ENCODE results near the gene ITPRID2.

GRCh38 chr2:181916726-181917718 lies 25.5 kb downstream of the ITPRID2 start:
- TF ChIP-seq ZNF24 (IDR thresholded peaks at IDR 0.05) (no peak), CTCF (IDR thresholded peaks at IDR 0.05 in 2 of 3, conservative IDR thresholded peaks at IDR 0.05 in 1 of 3; ENCODE audit: control insufficient read depth in 2 of 3, extremely low read depth in 1 of 3, insufficient read depth in 1 of 3, low read depth in 3 of 3, low read length in 3 of 3) (no peak), TCF12 (IDR thresholded peaks at IDR 0.05; ENCODE audit: low read depth, low read length) (no peak), BCLAF1 (IDR thresholded peaks at IDR 0.05) (no peak), CBX3 (IDR thresholded peaks at IDR 0.05; ENCODE audit: borderline replicate concordance, low read depth) (no peak), POLR2A (IDR thresholded peaks at IDR 0.05; ENCODE audit: low read depth, low read length) (no peak), ATF2 (IDR thresholded peaks at IDR 0.05; ENCODE audit: low read length) (no peak), MLLT1 (IDR thresholded peaks at IDR 0.05) (no peak), MYC (IDR thresholded peaks at IDR 0.05; ENCODE audit: insufficient read depth, insufficient read length, insufficient replicate concordance, low read length, severe bottlenecking) (no peak), SMAD1 (IDR thresholded peaks at IDR 0.05; ENCODE audit: low read depth, partially characterized antibody) (no peak), EZH2 (IDR thresholded peaks at IDR 0.05; ENCODE audit: borderline replicate concordance, control insufficient read depth, low read depth, low read length) (no peak), ATF3 (IDR thresholded peaks at IDR 0.05; ENCODE audit: borderline replicate concordance, extremely low read depth, low read depth, low read length) (no peak), NFYB (IDR thresholded peaks at IDR 0.05; ENCODE audit: insufficient read depth, low read depth, low read length) (no peak), SPI1 (IDR thresholded peaks at IDR 0.05; ENCODE audit: borderline replicate concordance, insufficient read depth, low read depth, low read length) (no peak)
